IgD-negative memory B cell (primary cell): Measurements from ENCODE around the gene RASAL2. TPM values are rescaled to one million over a fixed set of nuclear protein-coding genes. Genes with fewer than 3 reads are reported as not detected.
"Not testable (repeated sequence)": the region's sequence is repeated elsewhere in the genome, so short reads cannot be mapped to it uniquely, and the experiment has no call there.

Experiments used
- H3K27ac Mint-ChIP-seq, 3 donors: one replicate each; pipeline ENCODE4 v1.8.0; 2020 to 2022; ENCODE audit warnings: mild to moderate bottlenecking in 3 of 3, mixed read lengths in 3 of 3, moderate library complexity in 1 of 3
- H3K27me3 Mint-ChIP-seq: one replicate; pipeline ENCODE4 v1.8.0; 2021; ENCODE audit warnings: mixed read lengths
- H3K36me3 Mint-ChIP-seq: one replicate; pipeline ENCODE4 v1.8.0; 2020; ENCODE audit warnings: mild to moderate bottlenecking, mixed read lengths
- H3K4me1 Mint-ChIP-seq, 3 donors: one replicate each; pipeline ENCODE4 v1.8.0; 2020 to 2022; ENCODE audit warnings: mixed read lengths in 3 of 3, mild to moderate bottlenecking in 1 of 3
- H3K4me3 Mint-ChIP-seq, 4 donors: one replicate each; pipeline ENCODE4 v1.8.0; 2020 to 2022; ENCODE audit warnings: mild to moderate bottlenecking in 4 of 4, mixed read lengths in 4 of 4, moderate library complexity in 3 of 4
- H3K9me3 Mint-ChIP-seq, 3 donors: one replicate each; pipeline ENCODE4 v1.8.0; 2020 to 2021; ENCODE audit warnings: mixed read lengths in 3 of 3, mild to moderate bottlenecking in 1 of 3
- polyA plus RNA-seq: library from polyadenylated mRNA; unstranded; fragments of 300-500 nt; fragmentation: Illumina TruSeq; gene quantifications from one replicate; pipeline ENCODE4 v1.2.3, GENCODE V29; 2021

RASAL2 gene
- polyA plus RNA-seq, 1 donor from 2014 or later, result 0.09 TPM

- Mint-ChIP-seq H3K27me3 (peaks cover 4% of the 10 kb centered on the region), H3K27ac (no peak overlapping the region), H3K4me3 (no peak overlapping the region), H3K9me3 (peaks cover 0 to 2% (median 0%) of the 10 kb centered on the region in 3 donors), H3K36me3 (peaks cover 2% of the 10 kb centered on the region), H3K4me1 (peaks cover 0 to under 1% (median 0%) of the 10 kb centered on the region in 3 donors)
These were observed 282.1 kb downstream of the RASAL2 start for GRCh38 chr1:178376008-178376407.

GRCh38 chr1:178379807-178380206 lies 285.9 kb downstream of the RASAL2 start:
- H3K36me3 Mint-ChIP-seq, result peaks cover 2% of the 10 kb centered on the region
- H3K27ac Mint-ChIP-seq, result no peak overlapping the region
- H3K4me3 Mint-ChIP-seq, result no peak overlapping the region
- H3K9me3 Mint-ChIP-seq, result no peaks in the 10 kb centered on the region
- H3K27me3 Mint-ChIP-seq, result no peaks in the 10 kb centered on the region
- H3K4me1 Mint-ChIP-seq, result peaks cover 0 to 1% (median 0%) of the 10 kb centered on the region in 3 donors

DNA sequence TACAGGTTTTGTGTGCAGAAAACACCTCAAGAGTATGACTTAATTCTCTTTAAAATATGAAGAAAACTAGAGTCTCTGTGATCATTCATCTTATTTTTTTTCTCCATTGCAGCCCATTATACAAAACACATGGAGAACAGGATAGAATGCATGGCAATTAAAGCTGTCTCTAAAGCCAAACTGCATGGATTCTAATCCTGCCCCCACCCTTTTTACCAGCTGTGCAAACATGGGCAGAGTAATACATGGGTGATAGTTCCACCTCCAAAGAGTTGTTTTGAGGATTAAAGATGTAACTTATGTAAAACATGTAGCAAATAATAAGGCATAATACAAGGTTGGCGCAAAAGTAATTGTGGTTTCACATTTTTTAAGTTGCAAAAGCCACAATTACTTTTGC lies 288.5 kb downstream of the RASAL2 start:
- Mint-ChIP-seq H3K27ac (no peak overlapping the region), H3K4me1 (peaks cover 0 to 1% (median 0%) of the 10 kb centered on the region in 3 donors), H3K27me3 (no peaks in the 10 kb centered on the region), H3K36me3 (peaks cover 2% of the 10 kb centered on the region), H3K9me3 (no peaks in the 10 kb centered on the region), H3K4me3 (no peak overlapping the region)

- Mint-ChIP-seq H3K4me3 (no peak overlapping the region), H3K27ac (no peak overlapping the region), H3K27me3 (peaks cover 3% of the 10 kb centered on the region), H3K36me3 (no peaks in the 10 kb centered on the region), H3K9me3 (no peaks in the 10 kb centered on the region), H3K4me1 (peaks cover 0 to 1% (median 0%) of the 10 kb centered on the region in 3 donors)
These were observed 291.8 kb downstream of the RASAL2 start for GRCh38 chr1:178385662-178386061.

DNA sequence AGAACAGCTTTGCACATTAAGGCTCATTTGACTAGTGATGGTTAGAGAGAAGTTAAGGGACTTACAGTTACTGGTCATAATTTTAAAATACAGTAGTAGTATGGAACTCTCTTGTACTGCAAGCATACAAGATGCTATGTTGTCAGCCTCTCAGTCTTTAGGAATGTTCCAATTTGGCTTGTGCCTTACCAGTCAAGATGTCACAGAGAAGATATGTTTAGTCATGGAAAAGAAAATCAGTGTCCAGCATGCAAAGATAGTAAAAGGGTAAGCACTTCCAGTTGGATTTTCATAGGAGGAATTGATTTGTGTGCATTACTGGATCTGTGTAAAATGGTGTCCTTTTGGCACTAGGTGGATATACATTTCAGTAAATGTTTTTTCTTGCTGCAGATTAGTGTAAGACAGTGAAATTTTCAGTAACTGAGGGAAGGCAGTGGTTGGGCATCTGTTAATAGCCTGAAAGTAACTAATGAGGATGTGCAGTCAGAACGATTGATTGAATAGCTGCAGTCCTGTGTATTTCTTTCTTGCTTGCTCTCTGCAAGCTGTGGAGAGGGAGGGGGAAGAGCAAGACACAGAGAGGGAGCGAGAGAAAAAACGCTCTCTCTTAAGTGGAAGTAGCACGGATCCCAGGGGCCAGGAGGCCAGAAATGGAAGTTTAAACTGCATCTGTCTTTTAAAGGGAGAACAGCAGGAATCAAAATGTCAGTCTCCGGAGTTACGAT lies 294.7 kb downstream of the RASAL2 start:
- Mint-ChIP-seq H3K4me1 (no peaks in the 10 kb centered on the region), H3K9me3 (no peaks in the 10 kb centered on the region), H3K36me3 (peaks cover 1% of the 10 kb centered on the region), H3K27ac (no peak overlapping the region), H3K27me3 (peaks cover 11% of the 10 kb centered on the region), H3K4me3 (no peak overlapping the region)

DNA sequence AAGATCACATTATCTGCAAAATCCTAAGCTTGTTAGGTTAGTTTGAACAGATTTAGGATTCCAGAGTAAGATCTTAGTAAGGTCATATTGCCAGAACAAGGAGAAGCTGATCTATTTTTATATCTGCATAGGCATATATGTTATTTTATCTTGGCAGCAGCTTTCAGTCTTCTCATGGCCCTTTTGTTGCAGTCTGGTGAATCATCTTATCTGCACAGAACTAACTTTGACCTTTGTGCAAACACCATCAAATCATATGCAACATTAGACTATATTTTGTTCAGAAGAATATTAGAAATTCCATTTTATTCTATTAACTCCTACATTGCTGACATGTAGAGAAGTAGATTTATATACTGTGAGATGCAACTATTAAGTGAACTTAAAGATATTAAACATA lies 295.5 kb downstream of the RASAL2 start:
- Mint-ChIP-seq H3K4me1 (no peaks in the 10 kb centered on the region), H3K27ac (no peak overlapping the region), H3K9me3 (no peaks in the 10 kb centered on the region), H3K27me3 (peaks cover 11% of the 10 kb centered on the region), H3K4me3 (no peak overlapping the region), H3K36me3 (peaks cover 2% of the 10 kb centered on the region)

GRCh38 chr1:178390280-178390679 lies 296.4 kb downstream of the RASAL2 start:
- H3K4me3 Mint-ChIP-seq, H3K9me3 Mint-ChIP-seq, H3K27ac Mint-ChIP-seq, H3K36me3 Mint-ChIP-seq, H3K4me1 Mint-ChIP-seq: not testable (repeated sequence)
- peaks cover 11% of the 10 kb centered on the region for H3K27me3 Mint-ChIP-seq

DNA sequence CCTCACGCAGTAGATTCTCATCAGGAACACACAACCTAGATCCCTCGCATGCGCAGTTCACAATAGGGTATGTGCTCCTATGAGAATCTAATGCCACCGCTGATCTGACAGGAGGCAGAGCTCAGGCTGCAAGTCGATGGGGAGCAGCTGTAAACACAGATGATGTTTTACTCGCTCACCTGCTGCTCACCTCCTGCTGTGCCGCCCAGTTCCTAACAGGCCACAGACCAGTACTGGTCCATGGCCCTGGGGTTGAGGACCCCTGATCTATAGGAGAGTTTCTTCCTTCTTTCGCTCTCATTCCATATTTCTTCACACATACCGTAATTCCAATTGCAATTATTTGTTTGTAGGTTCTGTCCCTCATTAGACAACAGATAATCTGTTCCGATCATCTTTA lies 299.5 kb downstream of the RASAL2 start:
- peaks cover 2% of the 10 kb centered on the region for H3K36me3 Mint-ChIP-seq
- H3K27me3 Mint-ChIP-seq, result peaks cover 11% of the 10 kb centered on the region
- no peak overlapping the region for H3K4me3 Mint-ChIP-seq
- no peak overlapping the region for H3K27ac Mint-ChIP-seq
- no peaks in the 10 kb centered on the region for H3K4me1 Mint-ChIP-seq
- peaks cover 0 to 3% (median 3%) of the 10 kb centered on the region in 3 donors for H3K9me3 Mint-ChIP-seq

- Mint-ChIP-seq H3K4me1 (no peaks in the 10 kb centered on the region), H3K9me3 (peaks cover 0 to 3% (median 3%) of the 10 kb centered on the region in 3 donors), H3K4me3 (no peak overlapping the region), H3K36me3 (peaks cover 2% of the 10 kb centered on the region), H3K27ac (no peak overlapping the region), H3K27me3 (peaks cover 5% of the 10 kb centered on the region)
These were observed 302.9 kb downstream of the RASAL2 start for GRCh38 chr1:178396789-178397188.

DNA sequence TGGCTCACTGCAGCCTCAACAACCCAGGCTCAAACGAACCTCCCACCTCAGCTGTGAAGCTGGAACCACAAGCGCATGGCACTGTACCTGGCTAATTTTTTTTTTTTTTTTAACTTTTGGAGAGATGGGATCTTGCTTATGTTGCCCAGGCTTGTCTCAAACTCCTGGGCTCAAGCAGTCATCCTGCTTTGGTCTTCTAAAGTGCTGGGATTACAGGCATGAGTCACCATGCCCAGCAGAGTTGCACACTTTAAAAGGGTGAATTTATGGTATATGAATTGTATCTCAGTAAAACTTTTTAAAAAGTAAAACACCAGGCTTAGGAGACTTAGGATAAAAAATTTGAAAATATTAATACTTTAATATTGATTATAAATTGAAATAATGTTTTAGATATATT lies 303.8 kb downstream of the RASAL2 start:
- H3K9me3 Mint-ChIP-seq, result peaks cover 0 to 3% (median 3%) of the 10 kb centered on the region in 3 donors
- no peak overlapping the region for H3K27ac Mint-ChIP-seq
- H3K36me3 Mint-ChIP-seq, result peaks cover 2% of the 10 kb centered on the region
- H3K27me3 Mint-ChIP-seq, result peaks cover 3% of the 10 kb centered on the region
- no peak overlapping the region for H3K4me3 Mint-ChIP-seq
- H3K4me1 Mint-ChIP-seq, result no peaks in the 10 kb centered on the region

DNA sequence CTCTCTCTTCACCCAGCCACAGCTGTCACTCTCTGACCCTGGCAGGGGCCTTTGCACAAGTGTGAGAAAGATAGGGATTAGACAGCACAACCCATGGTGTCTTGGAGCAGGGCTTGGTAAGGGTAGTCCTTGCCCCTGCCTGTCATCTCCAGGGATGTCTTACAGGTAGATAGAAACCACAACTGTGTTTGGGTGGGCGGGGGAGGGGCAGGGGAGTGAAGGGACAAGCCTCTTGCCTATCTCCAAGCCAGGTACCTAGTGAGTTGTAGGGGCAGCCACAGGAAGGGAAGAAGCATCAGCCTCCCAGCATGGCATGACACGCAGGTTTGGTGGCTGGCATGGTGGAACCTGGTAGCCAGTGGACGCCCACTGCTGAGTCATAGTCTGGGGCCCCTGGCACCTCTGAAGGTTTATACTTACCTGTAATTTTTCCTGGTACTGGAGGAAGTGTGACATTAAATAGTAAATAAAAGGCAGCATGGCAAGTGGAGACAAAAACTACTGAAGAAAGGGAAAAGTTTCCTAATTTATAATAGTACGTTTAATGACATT lies 305.3 kb downstream of the RASAL2 start:
- peaks cover 3% of the 10 kb centered on the region for H3K27me3 Mint-ChIP-seq
- no peaks in the 10 kb centered on the region for H3K4me1 Mint-ChIP-seq
- peaks cover 0 to 3% (median 3%) of the 10 kb centered on the region in 3 donors for H3K9me3 Mint-ChIP-seq
- no peak overlapping the region for H3K27ac Mint-ChIP-seq
- peaks cover 2% of the 10 kb centered on the region for H3K36me3 Mint-ChIP-seq
- no peak overlapping the region for H3K4me3 Mint-ChIP-seq

GRCh38 chr1:178405137-178405536 lies 311.2 kb downstream of the RASAL2 start:
- Mint-ChIP-seq H3K27me3 (peaks cover 5% of the 10 kb centered on the region), H3K27ac (no peak overlapping the region), H3K4me1 (peaks cover 0 to 4% (median 2%) of the 10 kb centered on the region in 3 donors), H3K36me3 (peaks cover 2% of the 10 kb centered on the region), H3K4me3 (no peak overlapping the region), H3K9me3 (peaks cover 0 to 5% (median 3%) of the 10 kb centered on the region in 3 donors)

GRCh38 chr1:178407215-178407614 lies 313.3 kb downstream of the RASAL2 start:
- H3K27ac Mint-ChIP-seq, result no peak overlapping the region
- peaks cover 5 to 12% (median 9%) of the 10 kb centered on the region in 3 donors for H3K4me1 Mint-ChIP-seq
- peaks cover 2 to 11% (median 3%) of the 10 kb centered on the region in 3 donors for H3K9me3 Mint-ChIP-seq
- no peak overlapping the region for H3K4me3 Mint-ChIP-seq
- peaks cover 2% of the 10 kb centered on the region for H3K36me3 Mint-ChIP-seq
- H3K27me3 Mint-ChIP-seq, result peaks cover 8% of the 10 kb centered on the region

GRCh38 chr1:178407655-178408054 lies 313.8 kb downstream of the RASAL2 start:
- peaks cover 8 to 16% (median 12%) of the 10 kb centered on the region in 3 donors for H3K4me1 Mint-ChIP-seq
- H3K9me3 Mint-ChIP-seq, result peaks cover 2 to 11% (median 3%) of the 10 kb centered on the region in 3 donors
- H3K27me3 Mint-ChIP-seq, result peaks cover 5% of the 10 kb centered on the region
- peaks cover 2% of the 10 kb centered on the region for H3K36me3 Mint-ChIP-seq
- H3K4me3 Mint-ChIP-seq, result no peak overlapping the region
- H3K27ac Mint-ChIP-seq, result no peak overlapping the region

DNA sequence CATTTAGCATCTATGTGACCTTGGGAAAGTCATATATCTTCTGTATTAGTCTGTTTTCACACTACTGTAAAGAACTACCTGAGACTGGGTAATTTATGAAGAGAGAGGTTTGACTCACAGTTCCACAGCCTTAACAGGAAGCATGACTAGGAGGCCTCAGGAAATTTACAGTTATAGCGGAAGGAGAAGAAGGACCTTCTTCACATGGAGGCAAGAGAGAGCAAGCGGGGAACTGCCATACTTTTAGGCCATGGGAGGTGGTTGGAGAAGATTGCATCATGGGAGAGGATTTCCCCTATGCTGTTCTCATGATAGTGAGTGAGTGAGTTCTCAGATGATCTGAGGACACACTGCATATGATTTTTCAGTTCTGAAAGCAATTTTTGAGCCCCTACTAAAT lies 315.0 kb downstream of the RASAL2 start:
- H3K36me3 Mint-ChIP-seq, result no peaks in the 10 kb centered on the region
- no peak overlapping the region for H3K4me3 Mint-ChIP-seq
- peaks cover 8 to 16% (median 14%) of the 10 kb centered on the region in 3 donors for H3K4me1 Mint-ChIP-seq
- peaks cover 5% of the 10 kb centered on the region for H3K27me3 Mint-ChIP-seq
- no peak overlapping the region for H3K27ac Mint-ChIP-seq
- peaks cover 2 to 11% (median 3%) of the 10 kb centered on the region in 3 donors for H3K9me3 Mint-ChIP-seq

GRCh38 chr1:178409541-178409940 lies 315.6 kb downstream of the RASAL2 start:
- peaks cover 5% of the 10 kb centered on the region for H3K27me3 Mint-ChIP-seq
- H3K9me3 Mint-ChIP-seq, result peaks cover 2 to 11% (median 3%) of the 10 kb centered on the region in 3 donors
- H3K4me3 Mint-ChIP-seq, result no peak overlapping the region
- H3K27ac Mint-ChIP-seq, result no peak overlapping the region
- H3K4me1 Mint-ChIP-seq, result peaks cover 8 to 19% (median 14%) of the 10 kb centered on the region in 3 donors
- H3K36me3 Mint-ChIP-seq, result no peaks in the 10 kb centered on the region
